Colonic mucosa (tissue), 4 donors: Measurements from ENCODE around the gene EMC9. TPM values are rescaled to one million over a fixed set of nuclear protein-coding genes. Genes with fewer than 3 reads are reported as not detected.
A peak's percentile ranks its signal among the peaks of the same experiment; 100 is the strongest.

ENCODE experiments used
- DNase-seq: peaks from one replicate; pipeline ENCODE4 v3.0.0-alpha.2; 2020
- H3K27ac ChIP-seq: fragments of 200-600 bp; one replicate; pipeline ENCODE4 v1.8.0; 2021
- H3K27me3 ChIP-seq: fragments of 200-600 bp; one replicate; pipeline ENCODE4 v1.8.0; 2021
- H3K36me3 ChIP-seq: fragments of 200-600 bp; one replicate; pipeline ENCODE4 v1.8.0; 2021
- H3K4me1 ChIP-seq: fragments of 200-600 bp; one replicate; pipeline ENCODE4 v1.8.0; 2021; ENCODE audit warnings: mild to moderate bottlenecking
- H3K4me3 ChIP-seq: fragments of 200-600 bp; one replicate; pipeline ENCODE4 v1.8.0; 2021
- H3K9ac ChIP-seq, 2 donors: one replicate each; pipeline ENCODE4 v1.7.0; 2013; ENCODE audit warnings: control low read depth in 2 of 2, low read depth in 2 of 2, low read length in 2 of 2
- H3K9me3 ChIP-seq: fragments of 200-600 bp; one replicate; pipeline ENCODE4 v1.8.0; 2021
- CTCF ChIP-seq: fragments of 200-600 bp; IDR thresholded peaks from one replicate; pipeline ENCODE4 v1.8.0; 2022; ENCODE audit warnings: antibody characterized with exemption, mild to moderate bottlenecking
- intact Hi-C: fragments of 100-400 bp; cut with DNase I; formaldehyde crosslinking; loops from one replicate; pipeline ENCODE4 v1.14.1; 2022
- total RNA-seq, 2 donors: library from RNA; stranded (reverse); fragmentation: NEBNext Ultra II Directional in 1 of 2; extraction: Animal tissue kit (Norgen Biotek cat#: 25700) in 1 of 2; gene quantifications; one replicate each; pipeline ENCODE4 v1.2.1, GENCODE V29; 2021
- donor health status: healthy.
- donor health status: DM: no; HTN: no; CAD: no.
- donor health status: DM: no; HTN: no; CAD: no.

EMC9 gene
- total RNA-seq, 2 donors from 2014 or later, result 21.1 to 49.6 TPM

- Histone ChIP-seq H3K4me1 (peaks cover 6% of the 10 kb centered on the region), H3K9me3 (no peaks in the 10 kb centered on the region), H3K27me3 (no peaks in the 10 kb centered on the region), H3K36me3 (peaks cover 17% of the 10 kb centered on the region), H3K9ac (no peak overlapping the region), H3K4me3 (no peak overlapping the region), H3K27ac (no peak overlapping the region)
- intact Hi-C loops, result no loop called here
- no peak for DNase-seq
- no peak for TF ChIP-seq CTCF
These were observed 24.2 kb downstream of the EMC9 start for GRCh38 chr14:24117179-24117578.

- intact Hi-C loops, result no loop called here
- no peak for DNase-seq
- Histone ChIP-seq H3K36me3 (peaks cover 17% of the 10 kb centered on the region), H3K4me1 (peaks cover 6% of the 10 kb centered on the region), H3K27ac (no peak overlapping the region), H3K9me3 (no peaks in the 10 kb centered on the region), H3K9ac (peak overlapping the region; percentile 90 to 100), H3K27me3 (no peaks in the 10 kb centered on the region), H3K4me3 (peak overlapping the region; percentile 80)
- TF ChIP-seq CTCF, result no peak
These were observed 25.1 kb downstream of the EMC9 start for GRCh38 chr14:24116128-24116814.

- TF ChIP-seq CTCF, result no peak
- Histone ChIP-seq H3K4me3 (peak overlapping the region; percentile 80), H3K9ac (peak overlapping the region; percentile 90 to 100), H3K27ac (peak overlapping the region; percentile 98), H3K9me3 (no peaks in the 10 kb centered on the region), H3K27me3 (no peaks in the 10 kb centered on the region), H3K36me3 (peaks cover 17% of the 10 kb centered on the region), H3K4me1 (peaks cover 6% of the 10 kb centered on the region)
- DNase-seq, result no peak
- intact Hi-C loops, result loop anchor here (2.0 kb wide), 1 partner anchor 25 kb away; the partner anchor contains the start of gene EMC9
These were observed 25.8 kb downstream of the EMC9 start for GRCh38 chr14:24115422-24116127.

GRCh38 chr14:24114532-24115421 lies 26.6 kb downstream of the EMC9 start, which contains the start of the genes DCAF11 and NRL:
DCAF11 (plus strand) TSS chr14:24114777; CDS start chr14:24115595, 818 bp downstream.
NRL (minus strand) TSS chr14:24114949; CDS start chr14:24082848, 32,101 bp downstream.
- Histone ChIP-seq H3K4me1 (peaks cover 6% of the 10 kb centered on the region), H3K27ac (peak within 1 kb of the TSS; percentile 98), H3K27me3 (no peaks in the 10 kb centered on the region), H3K9me3 (no peaks in the 10 kb centered on the region), H3K36me3 (peaks cover 14% of the 10 kb centered on the region), H3K9ac (peak within 1 kb of the TSS; percentile 90 to 100), H3K4me3 (peak within 1 kb of the TSS; percentile 80)
- DNase-seq, result peak; percentile 99
- TF ChIP-seq CTCF, result no peak
- intact Hi-C loops, result loop anchor here (2.0 kb wide), 1 partner anchor 26 kb away; the partner anchor contains the start of gene EMC9
